CD14-positive monocyte (primary cell): Measurements from ENCODE around the gene PET100. TPM values are rescaled to one million over a fixed set of nuclear protein-coding genes. Genes with fewer than 3 reads are reported as not detected.
"Not testable (repeated sequence)": the region's sequence is repeated elsewhere in the genome, so short reads cannot be mapped to it uniquely, and the experiment has no call there.

ENCODE experiments used
- DNase-seq, 3 donors: peaks; one replicate each; pipeline ENCODE4 v3.0.0-alpha.2; 2011 to 2022
- H2AFZ ChIP-seq: 2 replicates; pipeline ENCODE4 v1.6.0; 2012; ENCODE audit warnings: mild to moderate bottlenecking, low read depth, low read length, inconsistent platforms; ENCODE audit not compliant: insufficient read depth, poor library complexity, severe bottlenecking
- H3K27ac ChIP-seq, 2 donors: 1 replicate in 1 of 2; 2 replicates in 1 of 2; pipeline ENCODE4 v1.5.1; 2012 to 2013; ENCODE audit warnings: low read length in 2 of 2, control low read depth in 1 of 2, inconsistent platforms in 1 of 2, low read depth in 1 of 2, mild to moderate bottlenecking in 1 of 2
- H3K27me3 ChIP-seq, 2 donors: one replicate each; pipeline versions ENCODE4 v1.6.0 to v1.6.1; 2011 to 2013; ENCODE audit warnings: low read length in 2 of 2; ENCODE audit not compliant: control insufficient read depth in 2 of 2, insufficient read depth in 2 of 2
- H3K36me3 ChIP-seq, 2 donors: replicated peaks in 1 of 2; 1 replicate in 1 of 2; 2 replicates in 1 of 2; pipeline versions ENCODE4 v1.5.1 to v1.6.1; 2012 to 2013; ENCODE audit warnings: low read length in 2 of 2, control low read depth in 1 of 2, inconsistent platforms in 1 of 2, mild to moderate bottlenecking in 1 of 2; ENCODE audit not compliant: insufficient read depth in 2 of 2, control insufficient read depth in 1 of 2
- H3K4me1 ChIP-seq, 2 donors: 1 replicate in 1 of 2; 2 replicates in 1 of 2; pipeline versions ENCODE4 v1.5.1 to v1.6.1; 2012 to 2013; ENCODE audit warnings: low read length in 2 of 2, control low read depth in 1 of 2, inconsistent platforms in 1 of 2, mild to moderate bottlenecking in 1 of 2, moderate library complexity in 1 of 2; ENCODE audit not compliant: insufficient read depth in 2 of 2, control insufficient read depth in 1 of 2
- H3K4me2 ChIP-seq: replicated peaks from 2 replicates; pipeline ENCODE3; 2012; ENCODE audit warnings: low read length, moderate library complexity, mild to moderate bottlenecking; ENCODE audit not compliant: poor library complexity, severe bottlenecking; ENCODE audit errors: extremely low read depth
- H3K4me3 ChIP-seq, 3 experiments: fragments of 200-600 bp in 1 of 3; sonication (generic) in 1 of 3; replicated peaks in 1 of 3; 1 replicate in 2 of 3; 2 replicates in 1 of 3; pipeline ENCODE4 v1.5.1; 2011 to 2013; ENCODE audit warnings: low read length in 3 of 3, mild to moderate bottlenecking in 3 of 3, control low read depth in 2 of 3, low read depth in 2 of 3, inconsistent platforms in 1 of 3, moderate library complexity in 1 of 3
- H3K79me2 ChIP-seq: 2 replicates; pipeline ENCODE4 v1.6.0; 2012; ENCODE audit warnings: mild to moderate bottlenecking, control low read depth, inconsistent platforms, low read length, moderate library complexity; ENCODE audit not compliant: insufficient read depth
- H3K9ac ChIP-seq: 2 replicates; pipeline ENCODE4 v1.6.0; 2017; ENCODE audit warnings: low read length, mild to moderate bottlenecking; ENCODE audit not compliant: insufficient read depth, poor library complexity, severe bottlenecking
- H3K9me3 ChIP-seq, 2 donors: replicated peaks in 1 of 2; 1 replicate in 1 of 2; 2 replicates in 1 of 2; pipeline versions ENCODE4 v1.5.1 to v1.6.1; 2012 to 2013; ENCODE audit warnings: low read length in 2 of 2, control low read depth in 1 of 2; ENCODE audit not compliant: control insufficient read depth in 1 of 2, insufficient read depth in 1 of 2
- H4K20me1 ChIP-seq: 2 replicates; pipeline ENCODE4 v1.6.0; 2012; ENCODE audit warnings: mild to moderate bottlenecking, low read length, control low read depth, moderate library complexity; ENCODE audit not compliant: insufficient read depth
- H3K27ac Mint-ChIP-seq, 7 donors: one replicate each; pipeline ENCODE4 v1.8.0; 2020; ENCODE audit warnings: mild to moderate bottlenecking in 7 of 7, mixed read lengths in 7 of 7, moderate library complexity in 6 of 7, inconsistent platforms in 2 of 7
- H3K27me3 Mint-ChIP-seq, 3 donors: one replicate each; pipeline ENCODE4 v1.8.0; 2021 to 2022; ENCODE audit warnings: low read depth in 3 of 3, mild to moderate bottlenecking in 3 of 3, mixed read lengths in 3 of 3, moderate library complexity in 3 of 3, inconsistent platforms in 1 of 3
- H3K36me3 Mint-ChIP-seq, 2 donors: one replicate each; pipeline ENCODE4 v1.8.0; 2020; ENCODE audit warnings: mixed read lengths in 2 of 2, inconsistent platforms in 1 of 2, mild to moderate bottlenecking in 1 of 2
- H3K4me1 Mint-ChIP-seq: one replicate; pipeline ENCODE4 v1.8.0; 2020; ENCODE audit warnings: mild to moderate bottlenecking, mixed read lengths
- H3K4me3 Mint-ChIP-seq, 2 donors: one replicate each; pipeline ENCODE4 v1.8.0; 2020; ENCODE audit warnings: mild to moderate bottlenecking in 2 of 2, mixed read lengths in 2 of 2, moderate library complexity in 1 of 2
- H3K9me3 Mint-ChIP-seq, 7 donors: one replicate each; pipeline ENCODE4 v1.8.0; 2020 to 2022; ENCODE audit warnings: mixed read lengths in 7 of 7, mild to moderate bottlenecking in 6 of 7, moderate library complexity in 6 of 7, inconsistent platforms in 2 of 7
- CTCF ChIP-seq: fragments of 200-600 bp; IDR thresholded peaks from one replicate; pipeline ENCODE4 v1.8.0; 2022; ENCODE audit warnings: antibody characterized with exemption, mild to moderate bottlenecking
- WGBS: methylation state at CpG from one replicate; pipeline ENCODE4 v1.1.5; 2013; ENCODE audit warnings: missing lambda C conversion rate; ENCODE audit not compliant: insufficient coverage; 5-methylcytosine and 5-hydroxymethylcytosine counted together
- intact Hi-C, 2 donors: fragments of 100-400 bp; cut with micrococcal nuclease; formaldehyde crosslinking; loops; one replicate each; pipeline versions ENCODE4 v1.15.0 to v1.15.1; 2023
- polyA plus RNA-seq, 3 donors: library from polyadenylated mRNA; depleted of rRNA in 1 of 3; unstranded in 2 of 3; stranded (reverse) in 1 of 3; fragments of 300-500 nt in 2 of 3; fragments of >200 nt in 1 of 3; fragmentation: Illumina TruSeq in 2 of 3; gene quantifications; 1 replicate in 2 of 3; 2 replicates in 1 of 3; pipeline ENCODE4 v1.2.3, GENCODE V29; 2012 to 2021

The PET100 gene
- polyA plus RNA-seq, 3 donors: 64.6 to 386 (median 300) TPM

- no peak for TF ChIP-seq CTCF
- no peaks in the 10 kb centered on the region for H3K9me3 ChIP-seq
- Mint-ChIP-seq H3K4me1 (peaks cover 62% of the 10 kb centered on the region), H3K4me3 (no peak overlapping the region), H3K27ac (peak overlapping the region in 5 of 7 donors; percentile 40 to 90 (median 58)), H3K27me3 (peaks cover 0 to 1% (median 0%) of the 10 kb centered on the region in 3 donors), H3K9me3 (peaks cover 0 to 2% (median 0%) of the 10 kb centered on the region in 7 donors), H3K36me3 (peaks cover 53 to 85% of the 10 kb centered on the region in 2 donors)
- H3K36me3 ChIP-seq: peaks cover 59 to 81% of the 10 kb centered on the region in 2 donors
- 100% methylated on average over 4 of the region's 8 CpGs for WGBS
- no peaks in the 10 kb centered on the region for H3K27me3 ChIP-seq
- H3K27ac ChIP-seq: peak overlapping the region; percentile 73 to 87
- no peak overlapping the region for H3K4me3 ChIP-seq
- H3K79me2 ChIP-seq: peaks cover 85% of the 10 kb centered on the region
- H3K9ac ChIP-seq: no peak overlapping the region
- no peak overlapping the region for H3K4me2 ChIP-seq
- no peak overlapping the region for H2AFZ ChIP-seq
- DNase-seq: no peak
- peaks cover 66 to 81% of the 10 kb centered on the region in 2 donors for H3K4me1 ChIP-seq
- H4K20me1 ChIP-seq: peaks cover 72% of the 10 kb centered on the region
- intact Hi-C loops: no loop called here
Observed at GRCh38 chr19:7643031-7643415, 13.4 kb downstream of the PET100 start.

- H3K4me3 ChIP-seq, H2AFZ ChIP-seq, H3K27me3 Mint-ChIP-seq, H3K4me3 Mint-ChIP-seq, H3K27me3 ChIP-seq, H3K9me3 ChIP-seq, H3K9me3 Mint-ChIP-seq, intact Hi-C loops, DNase-seq: not testable (repeated sequence)
- Histone ChIP-seq H3K4me2 (peak overlapping the region; percentile 86), H3K9ac (peak overlapping the region; percentile 25), H3K79me2 (peaks cover 77% of the 10 kb centered on the region), H4K20me1 (peaks cover 64% of the 10 kb centered on the region), H3K36me3 (peaks cover 55 to 81% of the 10 kb centered on the region in 2 donors), H3K27ac (peak overlapping the region; percentile 73 to 87), H3K4me1 (peaks cover 57 to 72% of the 10 kb centered on the region in 2 donors)
- 82% methylated on average over 7 of the region's 10 CpGs for WGBS
- peaks cover 54 to 83% of the 10 kb centered on the region in 2 donors for H3K36me3 Mint-ChIP-seq
- peaks cover 54% of the 10 kb centered on the region for H3K4me1 Mint-ChIP-seq
- peak overlapping the region; percentile 79 to 98 (median 93) for H3K27ac Mint-ChIP-seq
Observed at GRCh38 chr19:7643629-7644549, 14.3 kb downstream of the PET100 start.
